GM12864 (cell line): ENCODE data around the gene TBC1D14.

ENCODE experiments used
- DNase-seq: peaks from one replicate; pipeline ENCODE4 v3.0.0-alpha.2; 2011; ENCODE audit warnings: low read depth
- H3K4me3 ChIP-seq: 2 replicates; pipeline ENCODE4 v1.5.1; 2011; ENCODE audit warnings: mild to moderate bottlenecking, low read depth, low read length, control low read depth
- TF ChIP-seq, protein P1 (sequence below): IDR thresholded peaks from 2 replicates; pipeline ENCODE4 v1.5.1; 2011; ENCODE audit warnings: low read depth, mild to moderate bottlenecking, moderate library complexity, low read length, control low read depth, inconsistent platforms; ENCODE audit errors: missing control alignments

The TBC1D14 gene

DNA sequence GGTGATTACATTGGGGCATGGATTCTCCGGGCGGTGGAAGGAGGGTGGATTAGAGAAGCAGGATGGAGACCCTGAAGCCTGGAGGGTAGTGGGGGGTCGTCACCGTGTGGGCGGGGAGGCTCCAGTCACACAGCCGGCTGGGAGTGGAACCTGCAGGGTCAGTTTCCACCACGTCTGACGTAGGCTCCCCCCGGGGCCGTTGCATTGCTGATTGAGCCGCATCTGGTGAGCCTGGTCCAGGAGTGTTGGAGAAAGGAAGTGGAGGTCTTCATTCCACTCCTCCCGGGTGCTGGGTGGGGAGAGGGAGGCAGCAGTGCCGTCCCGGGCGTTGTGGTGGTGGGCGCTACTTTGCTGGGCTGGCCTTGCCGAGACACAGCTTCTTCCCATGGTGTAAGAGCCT lies 28.1 kb downstream of the TBC1D14 start:
- DNase-seq = no peak
- H3K4me3 ChIP-seq = no peak overlapping the region
- TF ChIP-seq, protein P1, sequence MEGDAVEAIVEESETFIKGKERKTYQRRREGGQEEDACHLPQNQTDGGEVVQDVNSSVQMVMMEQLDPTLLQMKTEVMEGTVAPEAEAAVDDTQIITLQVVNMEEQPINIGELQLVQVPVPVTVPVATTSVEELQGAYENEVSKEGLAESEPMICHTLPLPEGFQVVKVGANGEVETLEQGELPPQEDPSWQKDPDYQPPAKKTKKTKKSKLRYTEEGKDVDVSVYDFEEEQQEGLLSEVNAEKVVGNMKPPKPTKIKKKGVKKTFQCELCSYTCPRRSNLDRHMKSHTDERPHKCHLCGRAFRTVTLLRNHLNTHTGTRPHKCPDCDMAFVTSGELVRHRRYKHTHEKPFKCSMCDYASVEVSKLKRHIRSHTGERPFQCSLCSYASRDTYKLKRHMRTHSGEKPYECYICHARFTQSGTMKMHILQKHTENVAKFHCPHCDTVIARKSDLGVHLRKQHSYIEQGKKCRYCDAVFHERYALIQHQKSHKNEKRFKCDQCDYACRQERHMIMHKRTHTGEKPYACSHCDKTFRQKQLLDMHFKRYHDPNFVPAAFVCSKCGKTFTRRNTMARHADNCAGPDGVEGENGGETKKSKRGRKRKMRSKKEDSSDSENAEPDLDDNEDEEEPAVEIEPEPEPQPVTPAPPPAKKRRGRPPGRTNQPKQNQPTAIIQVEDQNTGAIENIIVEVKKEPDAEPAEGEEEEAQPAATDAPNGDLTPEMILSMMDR = no peak

DNA sequence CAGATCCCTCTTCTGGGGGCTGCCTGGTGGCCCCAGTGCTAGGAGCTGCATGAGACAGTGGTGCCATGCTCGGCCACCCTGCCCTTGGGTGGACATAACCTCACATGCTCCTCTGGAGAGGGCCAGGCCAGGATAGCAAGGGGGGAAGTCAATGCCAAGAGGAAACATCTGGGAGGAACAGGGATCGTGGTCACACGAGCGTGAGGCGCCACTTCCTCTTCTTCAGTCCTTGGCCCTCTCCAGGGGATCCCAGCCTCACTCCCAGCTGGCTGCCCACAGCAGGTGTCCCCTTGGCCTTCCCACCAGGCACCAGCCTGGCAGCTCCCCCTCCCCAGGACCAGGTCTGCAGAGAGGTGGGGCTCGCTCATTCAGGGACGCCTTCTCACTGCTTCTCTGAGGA lies 28.6 kb downstream of the TBC1D14 start:
- H3K4me3 ChIP-seq = no peak overlapping the region
- DNase-seq = no peak
- TF ChIP-seq, protein P1 = no peak

DNA sequence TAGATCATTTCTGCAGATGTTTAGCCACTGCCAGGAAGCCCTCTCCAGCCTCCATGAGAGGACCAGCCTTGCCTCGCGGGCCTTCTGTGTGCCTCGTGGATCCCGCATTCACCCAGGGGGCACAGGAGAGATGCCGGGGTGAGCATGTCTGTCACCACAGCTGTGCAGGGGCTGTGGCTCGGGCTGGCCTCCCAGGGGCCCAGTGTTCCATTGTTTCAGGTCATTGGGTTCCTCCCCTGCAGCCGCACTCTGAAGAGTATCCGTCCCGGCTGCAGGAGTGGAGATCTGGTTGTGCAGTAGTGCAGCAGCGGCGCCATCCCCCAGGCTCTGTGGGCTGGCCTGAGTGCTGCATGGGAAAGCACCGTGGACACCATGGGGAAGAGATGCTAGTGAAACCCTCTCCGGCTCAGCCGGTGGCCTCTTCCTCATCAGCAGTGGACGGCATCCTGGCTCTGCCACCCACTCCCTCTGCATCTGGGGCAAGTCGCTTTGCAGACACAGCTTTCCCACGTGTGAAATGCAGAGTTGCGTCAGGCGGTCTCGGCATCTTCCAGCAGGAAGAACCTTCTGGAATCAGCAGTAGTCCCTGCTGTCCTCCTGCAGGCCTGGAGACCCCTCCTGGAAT lies 29.1 kb downstream of the TBC1D14 start:
- DNase-seq = no peak
- no peak overlapping the region for H3K4me3 ChIP-seq
- TF ChIP-seq, protein P1 = no peak

DNA sequence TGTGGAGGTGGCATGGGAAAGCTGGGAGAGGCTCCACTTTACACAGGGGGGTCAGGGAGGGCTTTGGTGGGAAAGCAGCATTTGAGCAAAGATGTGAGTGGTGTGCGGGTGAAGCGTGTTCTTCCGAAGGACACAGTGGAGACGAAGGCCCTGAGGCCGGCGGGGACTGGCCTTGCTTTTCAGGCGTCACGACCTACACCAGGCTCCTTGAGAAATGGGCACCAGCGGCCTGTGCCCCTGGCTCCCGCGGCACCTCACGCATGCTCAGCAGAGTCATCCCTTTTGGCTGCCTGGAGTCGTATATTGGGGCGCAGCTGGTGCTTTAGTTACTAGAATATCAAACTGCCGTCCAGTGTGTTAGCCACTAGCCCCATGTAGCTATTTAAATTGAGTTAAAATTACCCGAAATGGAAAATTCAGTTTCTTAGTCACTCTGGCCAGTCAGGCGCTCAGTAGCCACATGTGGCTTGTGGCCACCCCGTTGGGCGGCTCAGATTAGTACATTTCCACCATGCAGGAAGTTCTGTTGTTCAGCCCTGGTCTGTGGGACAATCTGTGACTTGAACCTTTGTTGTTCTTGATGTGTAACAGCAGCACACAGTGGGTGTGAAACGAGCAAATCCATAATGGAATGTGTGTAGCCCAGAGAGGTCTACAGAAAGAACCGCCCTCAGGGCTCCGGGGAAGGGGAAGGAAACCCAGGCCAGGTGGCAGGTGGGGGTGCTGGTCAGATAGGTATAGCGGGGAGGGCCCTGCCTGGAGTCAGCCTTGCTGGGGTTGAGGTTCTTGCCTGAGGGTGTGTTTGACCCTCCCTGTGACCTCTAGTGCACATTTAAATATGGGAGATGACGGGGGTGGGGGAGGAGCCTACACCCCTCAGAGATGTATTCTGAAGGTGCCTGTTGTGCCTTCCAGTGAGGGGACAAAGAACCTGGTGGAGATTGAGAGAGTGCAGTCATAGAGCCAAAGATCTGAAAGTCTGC lies 30.4 kb downstream of the TBC1D14 start:
- TF ChIP-seq, protein P1 = no peak
- DNase-seq = no peak
- H3K4me3 ChIP-seq = no peak overlapping the region

DNA sequence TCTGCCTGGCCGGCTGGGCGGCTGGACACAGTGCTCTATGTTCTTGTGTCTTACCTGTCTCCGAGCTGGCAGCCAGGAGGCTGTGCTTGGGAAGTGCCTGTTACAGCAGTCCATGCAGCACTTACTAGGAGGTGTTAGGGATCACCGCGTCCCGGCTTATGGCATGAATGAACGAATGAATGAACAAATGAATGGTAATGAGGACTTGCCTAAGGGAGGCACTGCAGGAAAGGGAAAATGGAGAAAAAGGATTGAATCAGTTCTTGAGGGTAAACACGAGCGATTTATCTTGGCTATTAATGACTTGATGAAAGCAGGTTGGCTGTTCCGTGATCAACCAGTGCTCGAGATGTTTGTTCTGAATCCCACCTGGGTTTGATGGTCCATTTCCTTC lies 31.1 kb downstream of the TBC1D14 start:
- no peak overlapping the region for H3K4me3 ChIP-seq
- no peak for DNase-seq
- TF ChIP-seq, protein P1 = no peak

DNA sequence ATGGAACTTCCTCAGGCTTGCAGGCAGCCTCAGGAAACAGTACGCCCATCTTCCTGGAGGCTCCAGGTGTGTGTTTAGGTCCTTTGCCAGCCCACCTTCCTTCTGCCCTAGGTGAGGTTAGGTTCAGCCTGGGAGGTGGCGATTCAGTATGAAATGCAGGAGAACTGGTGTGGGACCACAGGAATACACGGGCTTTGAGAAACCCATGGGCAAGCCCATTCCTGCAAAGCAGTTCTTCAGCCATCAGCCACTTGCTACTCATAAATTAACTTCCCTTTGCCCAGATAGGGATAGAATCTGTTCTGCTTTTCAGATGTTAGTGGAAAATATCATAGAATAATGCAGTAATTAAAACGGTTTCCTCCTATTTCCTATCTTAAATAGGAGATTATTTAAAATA lies 32.2 kb downstream of the TBC1D14 start:
- DNase-seq = no peak
- TF ChIP-seq, protein P1 = no peak

More for the DNA sequence above, 32.2 kb downstream of the TBC1D14 start:
- H3K4me3 ChIP-seq = no peak overlapping the region
